Superior temporal gyrus (tissue), 1 donor: ENCODE measurements around the gene ANKRD11.
A peak's percentile ranks its signal among the peaks of the same experiment; 100 is the strongest.

Experiments used
- DNase-seq: peaks from one replicate; pipeline ENCODE4 v3.0.0-alpha.2; 2016; ENCODE audit errors: extremely low spot score

ANKRD11 gene

DNA sequence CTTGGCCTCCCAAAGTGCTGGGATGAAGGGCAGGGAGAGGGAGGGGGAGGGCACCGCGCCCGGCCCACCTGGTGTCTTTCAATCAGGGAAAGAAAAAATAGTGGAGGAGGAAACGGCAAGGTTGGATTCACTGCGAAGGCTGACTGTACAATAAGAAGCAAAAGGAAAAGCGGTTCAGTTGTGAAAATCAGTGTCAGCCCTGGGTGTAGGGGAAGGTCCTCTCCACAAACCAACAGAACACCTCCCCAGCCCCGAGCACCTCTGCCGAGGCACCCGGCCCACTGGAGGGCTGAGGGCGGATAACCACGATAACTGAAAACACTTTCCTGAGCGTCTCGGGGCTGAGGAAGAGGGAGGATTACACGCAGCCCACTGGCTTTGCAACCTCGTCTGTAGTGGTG lies 16.4 kb upstream of the ANKRD11 start:
- no peak for DNase-seq

- DNase-seq: no peak
These were observed 15.7 kb upstream of the ANKRD11 start for GRCh38 chr16:89506113-89506504.

- DNase-seq: peak; percentile 17
These were observed 15.1 kb upstream of the ANKRD11 start for GRCh38 chr16:89505204-89506112.

DNA sequence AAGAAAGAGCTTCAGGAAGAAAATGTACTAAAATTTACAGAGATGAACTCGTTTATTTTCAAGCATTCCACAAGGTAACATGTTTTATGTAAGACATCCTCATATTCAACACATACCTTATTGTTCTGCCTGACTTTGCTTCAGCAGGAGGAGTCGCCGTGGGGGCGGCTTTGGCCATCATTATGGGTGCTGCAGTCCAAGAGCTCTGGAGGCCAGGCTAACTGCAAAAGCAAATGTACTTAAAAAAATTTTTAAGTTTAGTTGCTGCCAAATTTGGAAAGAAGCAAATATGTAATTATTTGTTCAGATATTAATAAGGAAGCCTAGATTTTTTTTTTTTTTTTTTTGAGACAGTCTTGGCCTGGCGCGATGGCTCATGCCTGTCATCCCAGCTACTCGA lies 13.7 kb upstream of the ANKRD11 start:
- DNase-seq: peak; percentile 10

GRCh38 chr16:89502081-89502843 lies 11.9 kb upstream of the ANKRD11 start:
- DNase-seq: no peak

- no peak for DNase-seq
These were observed 9.4 kb upstream of the ANKRD11 start for GRCh38 chr16:89499767-89500166.

DNA sequence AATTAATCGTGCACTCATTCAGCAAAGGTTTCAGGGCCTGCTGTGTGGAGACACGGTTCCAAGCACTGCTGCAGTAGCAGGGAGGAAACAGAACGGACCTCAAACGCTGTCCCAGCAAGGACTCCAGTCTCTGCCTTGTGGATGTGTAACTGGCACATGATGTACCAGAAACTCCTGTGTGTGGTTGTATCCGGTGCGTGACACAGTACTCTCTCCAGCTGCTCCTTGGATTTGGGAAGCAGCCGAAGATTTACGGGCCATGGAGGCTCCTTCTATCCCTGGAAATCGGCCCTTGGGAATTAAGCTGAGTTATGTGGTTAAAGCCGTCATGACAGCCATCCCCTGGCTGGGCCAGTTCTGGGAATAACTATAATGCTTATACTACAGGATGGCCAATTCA lies 8.5 kb upstream of the ANKRD11 start:
- DNase-seq: no peak

- DNase-seq: no peak
These were observed 4.8 kb upstream of the ANKRD11 start for GRCh38 chr16:89495121-89495520.

GRCh38 chr16:89493776-89494175 lies 3.4 kb upstream of the ANKRD11 start:
- no peak for DNase-seq

DNA sequence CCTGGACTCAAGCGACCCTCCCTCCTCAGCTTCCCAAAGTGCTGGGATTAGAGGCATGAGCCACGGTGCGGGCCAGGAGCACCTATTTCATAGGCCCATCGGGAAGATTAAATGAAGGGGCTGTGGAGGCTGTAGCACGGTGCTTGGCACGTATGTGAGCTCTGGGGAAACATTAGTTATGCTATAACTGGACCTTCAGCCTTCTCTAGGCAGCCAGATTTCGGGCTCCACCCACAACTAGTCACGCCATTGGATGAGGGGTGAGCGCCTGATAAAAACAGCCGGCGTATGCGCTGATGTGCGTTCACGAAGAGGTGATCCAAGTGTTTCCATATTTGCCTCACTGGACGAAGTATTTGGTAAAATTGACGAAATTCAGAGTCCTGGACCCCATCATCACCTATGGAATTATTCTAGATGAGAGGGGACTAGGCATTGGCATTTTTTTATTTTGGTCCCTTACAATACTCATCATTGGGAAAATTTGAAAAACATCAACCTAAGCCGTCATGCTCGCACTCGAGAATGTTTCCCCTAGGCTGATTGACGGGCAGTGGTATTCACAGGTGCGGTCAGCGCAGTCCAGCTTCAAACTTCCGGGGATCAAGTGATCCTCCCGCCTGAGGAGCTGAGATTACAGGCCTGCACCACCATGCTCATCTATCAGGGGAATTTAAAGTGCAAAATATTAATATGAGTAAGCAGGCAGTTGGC lies 1.8 kb upstream of the ANKRD11 start:
- no peak for DNase-seq

GRCh38 chr16:89491238-89491869 lies 993 bp upstream of the ANKRD11 start:
- peak; percentile 22 for DNase-seq

GRCh38 chr16:89489898-89490438 lies 393 bp downstream of the ANKRD11 start:
- no peak for DNase-seq

GRCh38 chr16:89489040-89489897 lies 1.1 kb downstream of the ANKRD11 start:
- peak; percentile 82 for DNase-seq

DNA sequence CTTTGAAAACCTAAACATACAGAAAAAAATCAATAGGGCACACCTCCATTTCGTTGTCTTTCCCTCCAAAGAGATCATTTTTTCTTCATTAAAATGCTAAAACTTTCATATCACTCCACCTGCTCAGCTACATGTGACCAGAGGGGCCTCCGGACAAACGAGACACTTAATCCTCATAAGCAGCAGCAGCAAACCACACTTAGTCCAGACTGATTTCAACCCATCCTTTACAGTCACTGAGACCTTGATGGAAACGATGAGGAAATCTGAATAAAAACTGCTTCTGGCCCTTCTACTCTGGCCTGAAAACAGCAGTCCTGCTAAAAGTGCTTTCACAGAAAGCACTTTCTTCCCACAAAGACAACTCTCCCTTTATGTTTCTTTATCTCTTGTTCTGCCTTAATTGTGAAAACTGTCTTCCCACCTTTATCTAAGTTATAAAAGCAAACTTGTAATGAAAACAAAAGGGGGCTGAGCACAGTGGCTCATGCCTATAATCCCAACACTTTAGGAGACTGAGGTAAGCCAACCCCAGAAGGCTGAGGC lies 4.6 kb downstream of the ANKRD11 start:
- no peak for DNase-seq

DNA sequence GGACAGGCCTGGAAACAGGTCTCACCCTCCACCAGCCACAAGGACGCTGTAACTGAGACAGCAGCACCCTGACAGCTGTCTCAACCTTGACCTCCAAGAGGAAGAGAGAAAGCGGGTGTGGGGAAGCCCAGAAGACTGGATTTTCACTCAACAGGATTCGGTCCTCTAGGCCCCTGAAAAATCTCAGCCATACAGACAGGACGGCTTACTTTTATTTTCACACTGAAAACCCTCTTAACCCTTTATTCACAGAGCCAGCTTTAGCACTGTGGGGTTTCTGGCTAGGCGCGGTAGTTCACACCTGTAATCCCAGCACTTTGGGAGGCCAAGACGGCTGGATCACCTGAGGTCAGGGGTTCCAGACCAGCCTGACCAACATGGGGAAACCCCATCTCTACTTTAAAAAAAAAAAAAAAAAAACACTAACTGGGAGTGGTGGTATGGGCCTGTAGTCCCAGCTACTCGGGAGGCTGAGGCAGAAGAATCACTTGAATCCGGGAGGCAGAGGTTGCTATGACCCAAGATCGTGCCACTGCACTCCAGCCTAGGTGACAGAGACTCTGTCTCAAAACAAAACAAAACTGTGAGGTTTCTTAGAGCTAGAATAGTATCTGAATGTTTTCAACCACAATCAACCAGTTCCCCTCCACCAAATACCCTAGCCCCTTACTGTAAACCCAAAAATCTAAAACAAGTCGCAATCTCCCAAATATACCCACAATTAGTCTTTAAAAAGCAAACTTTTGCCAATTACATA lies 5.3 kb downstream of the ANKRD11 start:
- DNase-seq: no peak

DNA sequence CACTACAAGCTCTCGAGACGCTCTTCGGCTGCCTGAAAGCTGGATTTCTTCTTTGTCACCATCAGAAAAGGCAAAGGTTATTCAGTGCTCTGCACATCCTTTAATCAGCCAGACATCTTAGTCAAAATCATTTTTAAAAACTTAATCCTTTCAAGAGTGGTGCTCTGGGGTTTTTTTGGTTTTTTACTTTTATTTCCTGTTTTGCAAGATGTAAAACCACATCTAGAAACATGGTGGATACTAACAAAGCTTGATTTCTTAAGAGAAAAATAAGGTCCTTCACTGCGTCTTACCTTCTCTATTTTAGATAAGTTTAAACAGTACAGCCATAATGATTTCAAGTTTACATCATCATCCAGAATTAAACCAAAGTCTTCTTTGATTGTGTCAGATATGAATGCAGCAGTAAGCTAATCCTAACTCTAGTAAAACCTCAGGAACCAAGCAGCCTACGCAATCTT lies 6.3 kb downstream of the ANKRD11 start:
- no peak for DNase-seq

- DNase-seq: no peak
These were observed 7.5 kb downstream of the ANKRD11 start for GRCh38 chr16:89482817-89483205.

- DNase-seq: no peak
These were observed 8.1 kb downstream of the ANKRD11 start for GRCh38 chr16:89482150-89482816.
